OCI-LY1 (cell line): Measurements from ENCODE around the gene SCARB2.

Source experiments
- EZH2 ChIP-seq: fragments of 200-600 bp; sonication (generic), shearing (Covaris generic); IDR thresholded peaks from 2 replicates; pipeline ENCODE4 v1.8.0; 2017; ENCODE audit warnings: borderline replicate concordance, mixed run types, mild to moderate bottlenecking, antibody characterized with exemption, low read length, moderate library complexity, mixed read lengths
- TF ChIP-seq, protein P1 (sequence below): fragments of 200-600 bp; sonication (generic), shearing (Covaris generic); IDR thresholded peaks from 2 replicates; pipeline ENCODE4 v1.5.1; 2017; ENCODE audit warnings: mild to moderate bottlenecking, antibody characterized with exemption, low read length, moderate library complexity, mixed read lengths

DNA sequence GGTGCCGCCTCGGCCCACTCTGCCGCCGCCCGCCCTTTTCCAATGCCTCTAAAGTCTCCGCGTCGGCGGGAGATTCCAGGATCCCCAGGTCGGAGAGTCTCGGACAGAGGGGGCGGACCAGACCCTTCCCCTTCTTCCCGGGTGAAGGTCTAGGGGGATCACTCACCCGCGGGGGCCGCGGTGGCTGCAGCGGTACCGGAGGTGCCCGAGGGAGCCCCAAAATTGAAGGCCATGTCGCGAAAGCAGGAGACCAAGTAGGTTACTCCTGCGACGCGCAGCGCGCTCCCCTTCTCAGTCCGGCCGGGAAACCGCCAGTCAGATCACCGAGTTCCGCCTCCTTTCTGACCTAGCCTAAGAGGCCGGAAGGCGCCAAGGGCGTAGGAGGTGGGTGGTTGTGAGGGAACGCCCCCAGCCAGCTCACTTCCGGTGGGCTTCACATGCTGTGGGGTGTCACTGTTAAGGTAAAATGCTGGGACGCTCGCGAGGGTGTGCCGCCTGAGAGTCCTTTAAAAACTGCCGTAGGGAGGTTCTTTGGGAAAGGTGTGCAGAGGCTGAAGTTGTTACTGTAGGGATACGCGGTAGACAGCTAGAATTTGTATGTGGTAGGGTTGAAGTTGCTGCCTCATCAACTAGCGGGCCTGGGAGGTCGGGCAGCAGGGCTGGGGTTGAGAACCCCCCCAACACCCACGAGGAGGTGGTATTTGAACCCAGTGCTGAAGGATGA is 65.3 kb downstream of the SCARB2 start, which contains the start of gene NUP54:
- TF ChIP-seq, protein P1, sequence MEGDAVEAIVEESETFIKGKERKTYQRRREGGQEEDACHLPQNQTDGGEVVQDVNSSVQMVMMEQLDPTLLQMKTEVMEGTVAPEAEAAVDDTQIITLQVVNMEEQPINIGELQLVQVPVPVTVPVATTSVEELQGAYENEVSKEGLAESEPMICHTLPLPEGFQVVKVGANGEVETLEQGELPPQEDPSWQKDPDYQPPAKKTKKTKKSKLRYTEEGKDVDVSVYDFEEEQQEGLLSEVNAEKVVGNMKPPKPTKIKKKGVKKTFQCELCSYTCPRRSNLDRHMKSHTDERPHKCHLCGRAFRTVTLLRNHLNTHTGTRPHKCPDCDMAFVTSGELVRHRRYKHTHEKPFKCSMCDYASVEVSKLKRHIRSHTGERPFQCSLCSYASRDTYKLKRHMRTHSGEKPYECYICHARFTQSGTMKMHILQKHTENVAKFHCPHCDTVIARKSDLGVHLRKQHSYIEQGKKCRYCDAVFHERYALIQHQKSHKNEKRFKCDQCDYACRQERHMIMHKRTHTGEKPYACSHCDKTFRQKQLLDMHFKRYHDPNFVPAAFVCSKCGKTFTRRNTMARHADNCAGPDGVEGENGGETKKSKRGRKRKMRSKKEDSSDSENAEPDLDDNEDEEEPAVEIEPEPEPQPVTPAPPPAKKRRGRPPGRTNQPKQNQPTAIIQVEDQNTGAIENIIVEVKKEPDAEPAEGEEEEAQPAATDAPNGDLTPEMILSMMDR = no peak
- TF ChIP-seq EZH2 = no peak
